Stimulated activated CD4-positive, alpha-beta T cell treated with anti-CD3 and anti-CD28 coated beads, Interleukin-12 subunit alpha, Interleukin-12 subunit beta, amount 100 ng/mL, for 4 hours (primary cell): ENCODE measurements around the gene IGFBP3.
"Not testable (repeated sequence)": the region's sequence is repeated elsewhere in the genome, so short reads cannot be mapped to it uniquely, and the experiment has no call there.

Experiments used
- DNase-seq: peaks from one replicate; pipeline ENCODE4 v3.0.0-alpha.2; 2020

Gene IGFBP3

GRCh38 chr7:45920502-45921380, at the start of gene IGFBP3:
Gene IGFBP3, minus strand, starts transcription at chr7:45921272. Its CDS starts 132 bp downstream, at chr7:45921140.
- DNase-seq, result no peak

- no peak for DNase-seq
Observed at GRCh38 chr7:45970454-45970853, 49.4 kb upstream of the IGFBP3 start.

- no peak for DNase-seq
Observed at GRCh38 chr7:45969940-45970339, 48.9 kb upstream of the IGFBP3 start.

- DNase-seq, result no peak
Observed at GRCh38 chr7:45968856-45969541, 47.9 kb upstream of the IGFBP3 start.

GRCh38 chr7:45968312-45968711, 47.2 kb upstream of the IGFBP3 start:
- no peak for DNase-seq

GRCh38 chr7:45967591-45968157, 46.6 kb upstream of the IGFBP3 start:
- DNase-seq, result no peak

GRCh38 chr7:45962861-45963260, 41.8 kb upstream of the IGFBP3 start:
- no peak for DNase-seq

- no peak for DNase-seq
Observed at GRCh38 chr7:45957721-45958120, 36.6 kb upstream of the IGFBP3 start.

- no peak for DNase-seq
Observed at GRCh38 chr7:45955286-45955685, 34.2 kb upstream of the IGFBP3 start.

GRCh38 chr7:45953055-45953454, 32.0 kb upstream of the IGFBP3 start:
- DNase-seq, result not testable (repeated sequence)

- DNase-seq, result no peak
Observed at GRCh38 chr7:45944058-45944457, 23.0 kb upstream of the IGFBP3 start.

GRCh38 chr7:45940939-45941338, 19.9 kb upstream of the IGFBP3 start:
- no peak for DNase-seq

GRCh38 chr7:45940237-45940781, 19.2 kb upstream of the IGFBP3 start:
- peak; percentile 16 for DNase-seq

- DNase-seq, result no peak
Observed at GRCh38 chr7:45939574-45939973, 18.5 kb upstream of the IGFBP3 start.

- DNase-seq, result no peak
Observed at GRCh38 chr7:45938626-45939302, 17.7 kb upstream of the IGFBP3 start.

- no peak for DNase-seq
Observed at GRCh38 chr7:45937862-45938261, 16.8 kb upstream of the IGFBP3 start.

- DNase-seq, result no peak
Observed at GRCh38 chr7:45937301-45937700, 16.2 kb upstream of the IGFBP3 start.

GRCh38 chr7:45930967-45931366, 9.9 kb upstream of the IGFBP3 start:
- DNase-seq, result no peak

GRCh38 chr7:45927721-45928120, 6.6 kb upstream of the IGFBP3 start:
- DNase-seq, result no peak

GRCh38 chr7:45924283-45924682, 3.2 kb upstream of the IGFBP3 start:
- DNase-seq, result no peak

GRCh38 chr7:45923818-45924217, 2.7 kb upstream of the IGFBP3 start:
- DNase-seq, result no peak

GRCh38 chr7:45923290-45923689, 2.2 kb upstream of the IGFBP3 start:
- DNase-seq, result peak; percentile 43

GRCh38 chr7:45922810-45923209, 1.7 kb upstream of the IGFBP3 start:
- no peak for DNase-seq
